Bronchial epithelial cell (primary cell): ENCODE data around the gene FCN3. TPM values are rescaled to one million over a fixed set of nuclear protein-coding genes. Genes with fewer than 3 reads are reported as not detected.

Source experiments
- DNase-seq: peaks from one replicate; pipeline ENCODE4 v3.0.0-alpha.2; 2010; ENCODE audit warnings: low read depth
- FAIRE-seq: peaks from 2 replicates; lab custom pipeline; 2011; peaks lifted over from hg19 to GRCh38; lab: Jason Lieb, UNC
- H3K27me3 ChIP-seq: 2 replicates; pipeline ENCODE4 v1.5.1; 2011; ENCODE audit warnings: low read length; ENCODE audit not compliant: control insufficient read depth, insufficient read depth
- H3K36me3 ChIP-seq: 2 replicates; pipeline ENCODE4 v1.5.1; 2011; ENCODE audit warnings: low read length; ENCODE audit not compliant: control insufficient read depth, insufficient read depth
- H3K4me3 ChIP-seq: 2 replicates; pipeline ENCODE4 v1.5.1; 2011; ENCODE audit warnings: mild to moderate bottlenecking, low read depth, low read length, control low read depth
- total RNA-seq: library from RNA; depleted of rRNA; stranded (reverse); fragments of >200 nt; gene quantifications from 2 replicates; pipeline ENCODE4 v1.2.1, GENCODE V29; 2014
- TF ChIP-seq, protein P1 (sequence below): IDR thresholded peaks from 2 replicates; pipeline ENCODE4 v1.5.1; 2011; ENCODE audit warnings: mild to moderate bottlenecking, moderate library complexity, low read length, control low read depth, inconsistent platforms; ENCODE audit not compliant: insufficient read depth, severe bottlenecking

The FCN3 gene
- total RNA-seq, 1 donor from 2014 or later = 0.26 TPM

- no peaks in the 10 kb centered on the region for H3K36me3 ChIP-seq
- DNase-seq (no peak), FAIRE-seq (no peak)
- no peak overlapping the region for H3K4me3 ChIP-seq
- TF ChIP-seq, protein P1, sequence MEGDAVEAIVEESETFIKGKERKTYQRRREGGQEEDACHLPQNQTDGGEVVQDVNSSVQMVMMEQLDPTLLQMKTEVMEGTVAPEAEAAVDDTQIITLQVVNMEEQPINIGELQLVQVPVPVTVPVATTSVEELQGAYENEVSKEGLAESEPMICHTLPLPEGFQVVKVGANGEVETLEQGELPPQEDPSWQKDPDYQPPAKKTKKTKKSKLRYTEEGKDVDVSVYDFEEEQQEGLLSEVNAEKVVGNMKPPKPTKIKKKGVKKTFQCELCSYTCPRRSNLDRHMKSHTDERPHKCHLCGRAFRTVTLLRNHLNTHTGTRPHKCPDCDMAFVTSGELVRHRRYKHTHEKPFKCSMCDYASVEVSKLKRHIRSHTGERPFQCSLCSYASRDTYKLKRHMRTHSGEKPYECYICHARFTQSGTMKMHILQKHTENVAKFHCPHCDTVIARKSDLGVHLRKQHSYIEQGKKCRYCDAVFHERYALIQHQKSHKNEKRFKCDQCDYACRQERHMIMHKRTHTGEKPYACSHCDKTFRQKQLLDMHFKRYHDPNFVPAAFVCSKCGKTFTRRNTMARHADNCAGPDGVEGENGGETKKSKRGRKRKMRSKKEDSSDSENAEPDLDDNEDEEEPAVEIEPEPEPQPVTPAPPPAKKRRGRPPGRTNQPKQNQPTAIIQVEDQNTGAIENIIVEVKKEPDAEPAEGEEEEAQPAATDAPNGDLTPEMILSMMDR = no peak
- no peaks in the 10 kb centered on the region for H3K27me3 ChIP-seq
These were observed 22.5 kb upstream of the FCN3 start for GRCh38 chr1:27397110-27397509.

DNA sequence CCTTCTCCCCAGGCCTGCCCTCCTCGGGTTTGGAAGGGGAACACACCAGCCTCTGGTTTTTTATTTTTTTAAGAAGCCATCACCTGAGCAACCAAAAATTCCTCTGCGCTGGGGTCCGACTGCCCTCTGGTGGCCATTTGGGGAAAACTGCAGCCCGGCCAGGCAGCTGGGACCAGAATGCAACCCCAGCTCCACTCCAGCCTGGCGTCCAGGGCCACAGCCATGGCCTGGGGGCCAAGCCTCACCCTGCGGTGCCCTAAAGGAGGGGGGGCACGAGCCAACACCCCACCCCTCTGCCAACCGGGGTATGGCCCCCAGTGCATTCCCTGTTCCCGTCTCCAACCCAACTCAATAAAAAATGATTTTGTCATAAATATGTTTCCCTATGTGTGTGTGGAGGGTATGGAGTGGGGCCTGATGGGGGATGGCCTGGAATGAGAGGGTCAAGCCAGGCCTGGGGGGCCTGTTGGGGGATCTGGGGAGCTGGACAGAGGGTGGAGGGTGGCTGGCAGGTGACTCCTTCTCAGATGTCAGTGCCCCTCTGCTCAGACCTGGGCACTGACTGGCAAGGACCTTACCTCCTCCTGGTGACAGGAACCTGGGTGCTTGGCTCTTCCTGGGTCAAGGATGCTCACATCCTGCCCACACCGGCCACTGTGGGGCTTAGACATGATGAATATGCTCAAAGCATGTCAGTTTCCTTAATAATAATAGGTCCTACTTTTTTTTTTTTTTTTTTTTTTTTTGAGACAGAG lies 21.0 kb upstream of the FCN3 start:
- Histone ChIP-seq H3K27me3 (no peaks in the 10 kb centered on the region), H3K4me3 (no peak overlapping the region), H3K36me3 (no peaks in the 10 kb centered on the region)
- TF ChIP-seq, protein P1 = peak; percentile 92
- FAIRE-seq (no peak), DNase-seq (peak; percentile 61)

DNA sequence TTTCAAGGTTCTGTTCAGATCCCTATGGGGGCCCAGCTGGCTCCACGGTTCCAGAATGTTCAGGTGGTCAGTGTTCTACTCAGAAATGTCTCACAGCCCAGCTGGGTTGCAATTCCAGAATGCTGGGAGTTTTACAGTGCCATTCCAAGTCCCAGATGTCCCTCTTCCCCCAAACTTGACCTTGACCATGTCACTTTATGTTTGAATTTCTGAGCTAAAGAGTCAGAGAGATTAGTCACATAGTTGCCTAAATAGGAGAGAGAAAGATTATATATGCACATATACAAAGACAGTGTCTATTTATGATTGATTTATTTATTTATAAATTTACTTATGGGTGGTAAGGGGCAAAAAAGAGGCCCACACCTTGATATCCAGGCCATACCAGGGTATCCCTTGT lies 20.3 kb upstream of the FCN3 start:
- no peaks in the 10 kb centered on the region for H3K27me3 ChIP-seq
- FAIRE-seq (no peak), DNase-seq (no peak)
- H3K36me3 ChIP-seq = no peaks in the 10 kb centered on the region
- H3K4me3 ChIP-seq = no peak overlapping the region
- TF ChIP-seq, protein P1 = no peak

DNA sequence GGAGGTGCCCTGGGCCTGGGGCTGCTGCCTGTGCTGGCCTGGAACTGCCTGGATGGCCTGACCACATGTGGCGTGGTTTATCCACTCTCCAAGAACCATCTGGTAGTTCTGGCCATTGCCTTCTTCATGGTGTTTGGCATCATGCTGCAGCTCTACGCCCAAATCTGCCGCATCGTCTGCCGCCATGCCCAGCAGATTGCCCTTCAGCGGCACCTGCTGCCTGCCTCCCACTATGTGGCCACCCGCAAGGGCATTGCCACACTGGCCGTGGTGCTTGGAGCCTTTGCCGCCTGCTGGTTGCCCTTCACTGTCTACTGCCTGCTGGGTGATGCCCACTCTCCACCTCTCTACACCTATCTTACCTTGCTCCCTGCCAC lies 19.6 kb upstream of the FCN3 start:
- Histone ChIP-seq H3K4me3 (no peak overlapping the region), H3K27me3 (no peaks in the 10 kb centered on the region), H3K36me3 (no peaks in the 10 kb centered on the region)
- DNase-seq (no peak), FAIRE-seq (no peak)
- TF ChIP-seq, protein P1 = no peak

GRCh38 chr1:27393641-27394281 lies 19.1 kb upstream of the FCN3 start:
- DNase-seq (no peak), FAIRE-seq (no peak)
- Histone ChIP-seq H3K36me3 (no peaks in the 10 kb centered on the region), H3K4me3 (no peak overlapping the region), H3K27me3 (no peaks in the 10 kb centered on the region)
- TF ChIP-seq, protein P1 = no peak
